Measurements from ENCODE around the gene FAM107B. TPM values are rescaled to one million over a fixed set of nuclear protein-coding genes. Genes with fewer than 3 reads are reported as not detected.

Gene FAM107B
- total and polyA plus RNA-seq, 12 donors = 16.0 to 81.7 (median 50.5) TPM

DNA sequence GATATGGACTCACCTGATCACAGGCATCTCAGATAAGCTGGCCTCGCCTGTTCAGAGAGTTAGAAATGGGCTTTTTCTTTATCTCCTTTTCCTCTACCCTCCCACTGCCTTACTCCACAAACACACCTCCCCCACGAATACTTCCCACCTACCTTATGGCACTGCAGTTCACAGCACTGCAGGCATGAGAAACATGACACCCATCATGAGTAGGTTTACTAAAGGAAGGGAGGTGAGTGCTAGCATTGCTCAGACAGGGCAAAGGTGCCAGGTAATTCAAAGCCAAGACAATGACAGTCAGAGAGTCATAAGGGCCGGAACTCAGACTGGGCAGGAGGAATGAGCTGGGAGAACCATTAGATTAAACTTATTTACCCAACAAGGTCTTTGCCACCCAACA is 220.6 kb downstream of the FAM107B start:
- WGBS, 4 donors = 85 to 89% (median 87%) methylated on average over 3 of the region's 3 CpGs
- no peaks in the 10 kb centered on the region for H3K9me3 ChIP-seq (replicated peaks in 1 of 3)
- intact Hi-C loops (cut with DNase I) = no loop called here
- H3K36me3 ChIP-seq (replicated peaks in 1 of 2) = no peaks in the 10 kb centered on the region
- no peak overlapping the region for H3K4me3 ChIP-seq
- peaks cover 5 to 15% of the 10 kb centered on the region in 2 donors for H3K4me1 ChIP-seq (replicated peaks in 1 of 2)
- peak overlapping the region in 1 of 5 donors; percentile 5 for H3K27ac ChIP-seq
- TF ChIP-seq, protein P1, sequence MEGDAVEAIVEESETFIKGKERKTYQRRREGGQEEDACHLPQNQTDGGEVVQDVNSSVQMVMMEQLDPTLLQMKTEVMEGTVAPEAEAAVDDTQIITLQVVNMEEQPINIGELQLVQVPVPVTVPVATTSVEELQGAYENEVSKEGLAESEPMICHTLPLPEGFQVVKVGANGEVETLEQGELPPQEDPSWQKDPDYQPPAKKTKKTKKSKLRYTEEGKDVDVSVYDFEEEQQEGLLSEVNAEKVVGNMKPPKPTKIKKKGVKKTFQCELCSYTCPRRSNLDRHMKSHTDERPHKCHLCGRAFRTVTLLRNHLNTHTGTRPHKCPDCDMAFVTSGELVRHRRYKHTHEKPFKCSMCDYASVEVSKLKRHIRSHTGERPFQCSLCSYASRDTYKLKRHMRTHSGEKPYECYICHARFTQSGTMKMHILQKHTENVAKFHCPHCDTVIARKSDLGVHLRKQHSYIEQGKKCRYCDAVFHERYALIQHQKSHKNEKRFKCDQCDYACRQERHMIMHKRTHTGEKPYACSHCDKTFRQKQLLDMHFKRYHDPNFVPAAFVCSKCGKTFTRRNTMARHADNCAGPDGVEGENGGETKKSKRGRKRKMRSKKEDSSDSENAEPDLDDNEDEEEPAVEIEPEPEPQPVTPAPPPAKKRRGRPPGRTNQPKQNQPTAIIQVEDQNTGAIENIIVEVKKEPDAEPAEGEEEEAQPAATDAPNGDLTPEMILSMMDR (IDR thresholded peaks at IDR 0.05) = no peak
- no peak for TF ChIP-seq POLR2A (IDR thresholded peaks at IDR 0.05)
- H3K27me3 ChIP-seq = no peaks in the 10 kb centered on the region
- DNase-seq = no peak

DNA sequence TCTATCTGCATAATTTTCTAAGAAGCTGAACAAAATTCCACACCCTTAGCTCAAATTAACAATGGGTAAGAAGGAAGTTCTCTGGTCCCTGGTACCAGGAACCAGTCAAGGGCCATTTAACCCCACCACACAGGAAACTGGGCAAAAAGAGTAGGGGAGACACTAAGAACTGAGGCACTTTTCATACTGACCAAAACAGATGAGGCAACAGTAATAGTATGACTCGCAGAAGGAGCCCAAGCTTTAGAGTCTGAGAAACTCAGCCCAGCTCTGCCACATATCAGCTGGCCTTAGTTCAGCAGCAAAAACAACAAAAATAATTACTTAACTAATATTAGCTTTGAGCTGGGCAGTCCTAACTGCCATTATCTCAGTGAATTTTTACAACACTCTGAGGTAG is 221.2 kb downstream of the FAM107B start:
- H3K27ac ChIP-seq = no peak overlapping the region
- intact Hi-C loops (cut with DNase I) = no loop called here
- no peak overlapping the region for H3K4me3 ChIP-seq
- TF ChIP-seq, protein P1 (IDR thresholded peaks at IDR 0.05) = no peak
- TF ChIP-seq POLR2A (IDR thresholded peaks at IDR 0.05) = no peak
- 69 to 93% (median 79%) methylated on average over 1 of the region's 1 CpG for WGBS, 4 donors
- no peaks in the 10 kb centered on the region for H3K27me3 ChIP-seq
- no peaks in the 10 kb centered on the region for H3K36me3 ChIP-seq (replicated peaks in 1 of 2)
- DNase-seq = no peak
- H3K9me3 ChIP-seq (replicated peaks in 1 of 3) = no peaks in the 10 kb centered on the region
- peaks cover 5 to 15% of the 10 kb centered on the region in 2 donors for H3K4me1 ChIP-seq (replicated peaks in 1 of 2)

DNA sequence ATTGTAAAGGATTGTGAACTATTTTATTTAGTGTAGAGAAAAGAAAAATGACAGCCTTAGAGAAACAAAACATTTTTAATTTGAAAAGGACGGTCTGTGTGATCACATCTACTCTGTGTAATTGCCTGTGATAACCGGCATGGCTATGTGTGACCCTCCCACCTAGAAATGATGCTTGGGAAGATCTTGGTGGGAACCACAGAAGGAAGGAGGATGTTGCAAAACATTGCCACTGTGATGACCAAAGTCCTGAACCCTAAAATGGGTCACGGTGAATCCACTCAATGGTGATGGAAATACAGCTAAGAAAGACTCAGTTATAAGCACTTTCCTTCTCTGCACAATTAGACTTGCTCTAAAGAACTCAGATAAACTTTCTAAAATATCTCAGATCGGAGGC is 222.7 kb downstream of the FAM107B start:
- Histone ChIP-seq H3K27ac (no peak overlapping the region), H3K9me3 (replicated peaks in 1 of 3) (no peaks in the 10 kb centered on the region), H3K4me1 (replicated peaks in 1 of 2) (peaks cover 5 to 15% of the 10 kb centered on the region in 2 donors), H3K36me3 (replicated peaks in 1 of 2) (no peaks in the 10 kb centered on the region), H3K4me3 (no peak overlapping the region), H3K27me3 (no peaks in the 10 kb centered on the region)
- TF ChIP-seq, protein P1 (IDR thresholded peaks at IDR 0.05) = no peak
- TF ChIP-seq POLR2A (IDR thresholded peaks at IDR 0.05) = no peak
- intact Hi-C loops (cut with DNase I) = no loop called here
- WGBS, 4 donors = 77 to 95% (median 88%) methylated on average over 4 of the region's 4 CpGs
- no peak for DNase-seq

DNA sequence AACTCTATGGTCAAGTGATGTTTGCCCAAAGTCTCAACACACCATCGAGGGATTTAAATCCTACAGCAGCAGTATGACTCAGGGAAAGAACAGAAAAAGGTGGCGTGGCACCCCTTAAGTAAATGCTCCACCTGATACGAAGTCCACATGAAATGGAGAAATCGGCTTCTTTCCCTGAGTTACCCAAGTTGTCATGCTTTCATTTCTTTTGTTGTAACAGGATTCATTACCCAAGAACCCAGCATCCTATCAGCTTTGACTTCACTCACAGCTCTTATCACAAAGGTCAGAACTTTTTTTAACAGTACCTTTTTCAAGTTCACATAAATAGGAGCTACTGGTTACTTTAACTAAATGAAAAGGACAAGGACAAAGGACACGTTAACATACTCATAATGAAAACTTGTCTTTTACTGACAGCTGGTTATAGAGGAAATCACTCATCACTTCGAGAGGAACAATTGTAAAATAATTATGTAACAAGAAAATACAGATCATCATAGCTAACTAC is 224.2 kb downstream of the FAM107B start:
- 62 to 72% (median 67%) methylated on average over 6 of the region's 6 CpGs for WGBS, 4 donors
- peak overlapping the region in 1 of 5 donors; percentile 31 for H3K27ac ChIP-seq
- H3K4me3 ChIP-seq = no peak overlapping the region
- H3K4me1 ChIP-seq (replicated peaks in 1 of 2) = peaks cover 9 to 15% of the 10 kb centered on the region in 2 donors
- intact Hi-C loops (cut with DNase I) = no loop called here
- H3K27me3 ChIP-seq = no peaks in the 10 kb centered on the region
- no peaks in the 10 kb centered on the region for H3K36me3 ChIP-seq (replicated peaks in 1 of 2)
- no peaks in the 10 kb centered on the region for H3K9me3 ChIP-seq (replicated peaks in 1 of 3)
- no peak for TF ChIP-seq POLR2A (IDR thresholded peaks at IDR 0.05)
- TF ChIP-seq, protein P1 (IDR thresholded peaks at IDR 0.05) = no peak
- DNase-seq = no peak

Measured in adrenal gland (tissue), 12 donors.